HL-60 (cell line): ENCODE data around the gene PURA.

Experiments used
- DNase-seq, 2 experiments: peaks; one replicate each; pipeline ENCODE4 v3.0.0-alpha.2; 2010 to 2020; ENCODE audit warnings: low read depth in 1 of 2, low spot score in 1 of 2
- H3K27ac ChIP-seq: fragments of 250-450 bp; sonication (Bioruptor Pico); replicated peaks from 2 replicates; pipeline ENCODE4 v1.5.1; 2020; ENCODE audit warnings: mild to moderate bottlenecking, moderate library complexity
- H3K27me3 ChIP-seq: fragments of 250-450 bp; sonication (Bioruptor Pico); 2 replicates; pipeline ENCODE4 v1.5.1; 2021; ENCODE audit warnings: mild to moderate bottlenecking, moderate library complexity; ENCODE audit not compliant: insufficient read depth, poor library complexity, severe bottlenecking
- H3K4me3 ChIP-seq: replicated peaks from 2 replicates; pipeline ENCODE4 v1.5.1; 2011; ENCODE audit warnings: mild to moderate bottlenecking, control low read depth, low read length; ENCODE audit not compliant: insufficient read depth
- GABPA ChIP-seq: IDR thresholded peaks from 2 replicates; pipeline ENCODE4 v1.6.1; 2012; ENCODE audit warnings: low read depth
- POLR2AphosphoS5 ChIP-seq: IDR thresholded peaks from 2 replicates; pipeline ENCODE4 v1.6.1; 2012; ENCODE audit warnings: low read depth
- SPI1 ChIP-seq: IDR thresholded peaks from 2 replicates; pipeline ENCODE4 v1.6.1; 2012; ENCODE audit warnings: low read depth, mild to moderate bottlenecking, borderline replicate concordance
- TF ChIP-seq, protein P1 (sequence below): IDR thresholded peaks from one replicate; pipeline ENCODE4 v1.5.1; 2011; ENCODE audit warnings: low read length, control low read depth, inconsistent platforms; ENCODE audit not compliant: insufficient read depth
- TF ChIP-seq, protein P2 (sequence below): IDR thresholded peaks from 2 replicates; pipeline ENCODE4 v1.6.1; 2012; ENCODE audit warnings: low read depth; ENCODE audit not compliant: insufficient replicate concordance

The PURA gene

DNA sequence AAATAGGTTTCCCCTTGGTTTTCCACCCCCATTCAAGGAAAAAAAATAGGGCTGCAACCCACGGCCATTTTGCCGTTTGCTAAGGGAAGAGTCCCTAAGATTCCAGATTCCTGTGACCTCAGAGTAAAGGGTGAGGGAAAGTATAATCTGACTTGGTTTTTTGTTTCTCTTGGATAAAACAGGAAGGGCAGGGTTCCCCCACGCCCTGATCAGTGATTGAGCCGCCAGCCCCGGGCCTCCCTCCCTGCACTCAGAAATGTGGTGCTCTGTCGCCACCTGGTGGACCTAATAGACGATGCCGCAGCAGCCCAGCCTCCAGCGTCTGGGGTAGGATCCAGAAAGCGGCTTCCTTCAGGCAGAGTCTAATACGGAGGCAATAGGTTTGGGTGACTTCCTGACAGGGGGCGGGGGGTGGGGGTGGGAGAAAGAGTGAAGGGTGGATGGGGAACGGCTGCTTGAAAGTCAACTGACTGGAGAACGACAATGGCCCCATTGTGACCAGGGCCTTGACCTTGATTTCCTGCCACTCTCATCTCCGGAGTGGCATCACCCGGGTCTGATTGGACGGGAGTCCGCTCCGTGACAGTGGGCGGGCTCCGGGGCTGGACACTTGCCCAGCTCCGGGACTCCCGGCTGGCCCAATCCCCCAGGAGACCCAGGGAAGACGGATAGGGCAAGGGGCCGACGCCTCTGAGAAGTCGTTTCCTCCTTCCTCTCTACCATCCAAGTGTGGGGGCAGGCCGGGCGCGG lies 43.3 kb downstream of the PURA start:
- DNase-seq = peak in 1 of 2 experiments; percentile 65
- Histone ChIP-seq H3K27me3 (no peaks in the 10 kb centered on the region), H3K4me3 (no peak overlapping the region), H3K27ac (no peak overlapping the region)
- peak; percentile 13; the same call in 1 of the 2 replicates for TF ChIP-seq SPI1
- TF ChIP-seq, protein P1, sequence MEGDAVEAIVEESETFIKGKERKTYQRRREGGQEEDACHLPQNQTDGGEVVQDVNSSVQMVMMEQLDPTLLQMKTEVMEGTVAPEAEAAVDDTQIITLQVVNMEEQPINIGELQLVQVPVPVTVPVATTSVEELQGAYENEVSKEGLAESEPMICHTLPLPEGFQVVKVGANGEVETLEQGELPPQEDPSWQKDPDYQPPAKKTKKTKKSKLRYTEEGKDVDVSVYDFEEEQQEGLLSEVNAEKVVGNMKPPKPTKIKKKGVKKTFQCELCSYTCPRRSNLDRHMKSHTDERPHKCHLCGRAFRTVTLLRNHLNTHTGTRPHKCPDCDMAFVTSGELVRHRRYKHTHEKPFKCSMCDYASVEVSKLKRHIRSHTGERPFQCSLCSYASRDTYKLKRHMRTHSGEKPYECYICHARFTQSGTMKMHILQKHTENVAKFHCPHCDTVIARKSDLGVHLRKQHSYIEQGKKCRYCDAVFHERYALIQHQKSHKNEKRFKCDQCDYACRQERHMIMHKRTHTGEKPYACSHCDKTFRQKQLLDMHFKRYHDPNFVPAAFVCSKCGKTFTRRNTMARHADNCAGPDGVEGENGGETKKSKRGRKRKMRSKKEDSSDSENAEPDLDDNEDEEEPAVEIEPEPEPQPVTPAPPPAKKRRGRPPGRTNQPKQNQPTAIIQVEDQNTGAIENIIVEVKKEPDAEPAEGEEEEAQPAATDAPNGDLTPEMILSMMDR = peak; percentile 52
- TF ChIP-seq POLR2AphosphoS5 = no peak
- no peak for TF ChIP-seq GABPA
- TF ChIP-seq, protein P2, sequence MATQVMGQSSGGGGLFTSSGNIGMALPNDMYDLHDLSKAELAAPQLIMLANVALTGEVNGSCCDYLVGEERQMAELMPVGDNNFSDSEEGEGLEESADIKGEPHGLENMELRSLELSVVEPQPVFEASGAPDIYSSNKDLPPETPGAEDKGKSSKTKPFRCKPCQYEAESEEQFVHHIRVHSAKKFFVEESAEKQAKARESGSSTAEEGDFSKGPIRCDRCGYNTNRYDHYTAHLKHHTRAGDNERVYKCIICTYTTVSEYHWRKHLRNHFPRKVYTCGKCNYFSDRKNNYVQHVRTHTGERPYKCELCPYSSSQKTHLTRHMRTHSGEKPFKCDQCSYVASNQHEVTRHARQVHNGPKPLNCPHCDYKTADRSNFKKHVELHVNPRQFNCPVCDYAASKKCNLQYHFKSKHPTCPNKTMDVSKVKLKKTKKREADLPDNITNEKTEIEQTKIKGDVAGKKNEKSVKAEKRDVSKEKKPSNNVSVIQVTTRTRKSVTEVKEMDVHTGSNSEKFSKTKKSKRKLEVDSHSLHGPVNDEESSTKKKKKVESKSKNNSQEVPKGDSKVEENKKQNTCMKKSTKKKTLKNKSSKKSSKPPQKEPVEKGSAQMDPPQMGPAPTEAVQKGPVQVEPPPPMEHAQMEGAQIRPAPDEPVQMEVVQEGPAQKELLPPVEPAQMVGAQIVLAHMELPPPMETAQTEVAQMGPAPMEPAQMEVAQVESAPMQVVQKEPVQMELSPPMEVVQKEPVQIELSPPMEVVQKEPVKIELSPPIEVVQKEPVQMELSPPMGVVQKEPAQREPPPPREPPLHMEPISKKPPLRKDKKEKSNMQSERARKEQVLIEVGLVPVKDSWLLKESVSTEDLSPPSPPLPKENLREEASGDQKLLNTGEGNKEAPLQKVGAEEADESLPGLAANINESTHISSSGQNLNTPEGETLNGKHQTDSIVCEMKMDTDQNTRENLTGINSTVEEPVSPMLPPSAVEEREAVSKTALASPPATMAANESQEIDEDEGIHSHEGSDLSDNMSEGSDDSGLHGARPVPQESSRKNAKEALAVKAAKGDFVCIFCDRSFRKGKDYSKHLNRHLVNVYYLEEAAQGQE = no peak

DNA sequence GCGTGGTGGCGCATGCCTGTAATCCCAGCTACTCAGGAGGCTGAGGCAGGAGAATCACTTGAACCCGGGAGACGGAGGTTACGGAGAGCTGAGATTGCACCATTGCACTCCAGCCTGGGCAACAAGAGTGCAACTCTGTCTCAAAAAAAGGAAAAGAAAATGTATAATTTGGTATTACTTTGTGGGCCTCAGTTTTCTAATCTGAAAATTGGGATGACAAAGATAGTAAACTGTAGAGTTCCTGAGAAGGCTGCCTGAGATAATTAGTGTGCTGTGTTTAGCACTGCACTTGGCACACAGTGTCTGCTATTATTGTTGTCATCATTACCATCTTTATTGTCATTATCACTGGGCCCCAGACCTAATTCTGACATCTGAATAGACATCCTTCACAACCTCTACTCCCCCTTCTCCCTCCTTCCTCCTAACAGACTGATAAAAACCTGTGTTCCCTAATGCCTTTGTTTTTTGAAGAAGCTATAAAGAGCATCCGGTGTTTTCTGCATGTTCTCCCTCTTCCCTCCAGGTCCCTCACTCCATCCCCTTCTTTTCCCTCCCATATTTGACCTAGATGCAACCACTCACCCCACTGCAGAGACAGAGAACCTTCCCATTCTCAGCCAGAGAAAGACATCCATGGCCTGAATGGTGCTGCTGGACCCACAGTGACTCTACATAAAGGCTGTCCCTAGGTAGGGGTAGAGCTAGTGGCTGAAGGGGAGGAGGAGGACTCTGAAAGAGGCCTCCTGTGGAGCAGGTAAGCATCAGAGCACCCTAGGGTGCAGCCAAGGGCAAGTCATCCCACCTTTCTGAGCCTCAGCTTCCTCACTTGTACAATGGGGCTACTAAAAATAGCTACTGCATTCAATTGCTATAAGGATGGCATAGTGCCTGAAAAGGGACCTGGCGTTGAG lies 45.4 kb downstream of the PURA start:
- H3K27ac ChIP-seq = no peak overlapping the region
- no peak overlapping the region for H3K4me3 ChIP-seq
- TF ChIP-seq, protein P2 = no peak
- TF ChIP-seq GABPA (no peak), SPI1 (no peak), POLR2AphosphoS5 (no peak)
- TF ChIP-seq, protein P1 = no peak
- H3K27me3 ChIP-seq = no peaks in the 10 kb centered on the region
- DNase-seq = no peak

DNA sequence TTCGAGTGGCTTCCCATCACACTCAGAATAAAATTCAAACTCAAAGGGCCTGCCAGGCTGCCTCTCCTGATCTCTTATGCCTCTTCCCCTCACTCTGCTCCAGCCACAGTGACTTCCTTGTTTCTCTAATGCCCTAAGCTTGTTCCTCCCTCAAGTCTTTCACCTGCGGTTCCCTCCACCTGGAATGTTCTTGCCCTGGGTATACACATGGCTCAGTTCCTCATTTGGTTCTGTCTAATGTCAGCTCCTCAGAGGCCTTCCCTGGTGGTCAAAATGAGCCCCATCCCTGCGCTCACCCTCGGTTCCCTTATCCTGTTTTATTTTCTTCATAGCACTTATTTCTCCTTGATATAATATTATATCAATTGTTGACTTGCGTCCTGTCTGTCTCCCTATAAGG lies 48.4 kb downstream of the PURA start:
- DNase-seq = peak in 1 of 2 experiments; percentile 7
- no peak overlapping the region for H3K27ac ChIP-seq
- peak; percentile 70 for TF ChIP-seq SPI1
- TF ChIP-seq GABPA = no peak
- H3K27me3 ChIP-seq = no peaks in the 10 kb centered on the region
- no peak overlapping the region for H3K4me3 ChIP-seq

DNA sequence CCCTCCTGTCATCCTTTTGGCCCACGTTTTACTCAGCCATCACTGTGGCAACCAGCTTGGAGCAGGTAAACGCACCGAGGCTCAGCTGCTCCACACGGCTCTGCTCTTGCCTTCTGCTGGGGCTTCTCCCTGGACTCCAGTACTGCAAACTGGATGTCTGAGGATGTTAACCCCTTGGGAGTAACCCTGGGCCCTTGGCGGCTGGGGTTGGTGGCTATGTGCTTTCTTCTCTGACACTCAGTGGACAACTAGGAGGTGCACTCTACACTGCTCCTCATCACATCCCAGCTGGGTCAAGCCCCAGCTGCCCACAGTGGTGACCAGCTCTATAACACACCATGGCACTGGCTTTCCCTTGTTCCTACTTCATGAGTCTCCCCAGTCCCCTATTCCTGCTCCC lies 48.9 kb downstream of the PURA start:
- no peak for TF ChIP-seq POLR2AphosphoS5
- TF ChIP-seq GABPA = no peak
- no peak for TF ChIP-seq SPI1
- TF ChIP-seq, protein P1 = no peak
- TF ChIP-seq, protein P2 = no peak
- no peak overlapping the region for H3K27ac ChIP-seq

More for the DNA sequence above, 48.9 kb downstream of the PURA start:
- no peak overlapping the region for H3K4me3 ChIP-seq
- no peaks in the 10 kb centered on the region for H3K27me3 ChIP-seq
- DNase-seq = no peak
